ENCODE results near the gene CCDC171. TPM values are rescaled to one million over a fixed set of nuclear protein-coding genes. Genes with fewer than 3 reads are reported as not detected.
A peak's percentile ranks its signal among the peaks of the same experiment; 100 is the strongest.

The CCDC171 gene
- total RNA-seq, 1 donor from 2014 or later = 3.3 TPM

DNA sequence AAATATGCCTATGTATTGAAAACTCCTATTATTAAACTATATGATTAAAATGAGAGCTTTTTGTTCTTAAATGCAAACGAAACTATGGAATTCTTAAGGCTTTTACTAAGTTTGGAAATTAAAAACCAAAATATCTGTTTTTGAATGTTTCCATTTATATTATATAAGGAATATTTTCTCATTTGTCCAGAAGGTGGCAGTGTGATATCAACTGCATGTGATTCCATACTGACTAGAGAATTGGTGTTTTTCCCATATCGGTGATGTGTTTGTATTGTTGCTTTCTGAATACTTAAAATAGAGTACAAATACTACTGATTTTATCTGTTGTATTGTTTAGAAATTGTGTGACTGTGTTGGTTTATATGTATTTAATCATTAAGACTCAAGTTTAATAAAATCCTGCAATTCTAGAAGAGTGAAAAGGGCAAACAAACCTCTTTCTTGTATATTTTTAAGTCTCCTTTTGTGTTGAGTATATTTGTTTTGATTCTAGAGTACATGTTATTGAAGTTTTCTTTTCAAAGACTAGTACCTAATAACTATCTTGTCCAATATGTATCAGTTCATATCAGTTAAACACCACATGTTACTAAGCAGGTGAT, 320.8 kb downstream of the CCDC171 start:
- no peak overlapping the region for H3K4me3 ChIP-seq (ENCODE audit: low read depth, low read length)
- H3K36me3 ChIP-seq (ENCODE audit: control insufficient read depth, insufficient read depth, low read length) = no peaks in the 10 kb centered on the region
- DNase-seq (ENCODE audit: low read depth) = peak; percentile 16
- TF ChIP-seq, protein P1, sequence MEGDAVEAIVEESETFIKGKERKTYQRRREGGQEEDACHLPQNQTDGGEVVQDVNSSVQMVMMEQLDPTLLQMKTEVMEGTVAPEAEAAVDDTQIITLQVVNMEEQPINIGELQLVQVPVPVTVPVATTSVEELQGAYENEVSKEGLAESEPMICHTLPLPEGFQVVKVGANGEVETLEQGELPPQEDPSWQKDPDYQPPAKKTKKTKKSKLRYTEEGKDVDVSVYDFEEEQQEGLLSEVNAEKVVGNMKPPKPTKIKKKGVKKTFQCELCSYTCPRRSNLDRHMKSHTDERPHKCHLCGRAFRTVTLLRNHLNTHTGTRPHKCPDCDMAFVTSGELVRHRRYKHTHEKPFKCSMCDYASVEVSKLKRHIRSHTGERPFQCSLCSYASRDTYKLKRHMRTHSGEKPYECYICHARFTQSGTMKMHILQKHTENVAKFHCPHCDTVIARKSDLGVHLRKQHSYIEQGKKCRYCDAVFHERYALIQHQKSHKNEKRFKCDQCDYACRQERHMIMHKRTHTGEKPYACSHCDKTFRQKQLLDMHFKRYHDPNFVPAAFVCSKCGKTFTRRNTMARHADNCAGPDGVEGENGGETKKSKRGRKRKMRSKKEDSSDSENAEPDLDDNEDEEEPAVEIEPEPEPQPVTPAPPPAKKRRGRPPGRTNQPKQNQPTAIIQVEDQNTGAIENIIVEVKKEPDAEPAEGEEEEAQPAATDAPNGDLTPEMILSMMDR (IDR thresholded peaks at IDR 0.05; ENCODE audit: insufficient read depth, low read length, poor library complexity, severe bottlenecking) = peak; percentile 43
- H3K27me3 ChIP-seq (ENCODE audit: control insufficient read depth, insufficient read depth, low read length) = no peaks in the 10 kb centered on the region

DNA sequence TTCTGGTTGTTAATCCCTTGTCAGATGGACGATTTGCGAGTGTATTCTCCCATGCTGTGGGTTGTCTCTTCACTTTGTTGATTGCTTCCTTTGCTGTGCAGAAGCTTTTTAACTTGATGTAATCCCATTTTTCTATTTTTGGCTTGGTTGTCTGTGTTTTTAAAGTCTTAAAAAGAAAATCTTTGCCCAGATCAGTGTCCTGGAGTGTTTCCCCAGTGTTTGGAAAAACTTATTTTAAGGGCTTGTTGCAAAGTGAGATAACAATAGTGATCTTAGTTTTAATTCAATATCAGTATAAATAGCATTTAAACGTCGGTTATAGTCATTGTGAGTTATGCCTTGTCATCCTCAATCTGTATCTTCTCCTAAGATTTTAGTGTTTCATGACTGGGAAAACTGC, 329.5 kb downstream of the CCDC171 start:
- Histone ChIP-seq H3K27me3 (ENCODE audit: control insufficient read depth, insufficient read depth, low read length) (no peaks in the 10 kb centered on the region), H3K4me3 (ENCODE audit: low read depth, low read length) (no peak overlapping the region), H3K36me3 (ENCODE audit: control insufficient read depth, insufficient read depth, low read length) (no peaks in the 10 kb centered on the region)
- TF ChIP-seq, protein P1 (IDR thresholded peaks at IDR 0.05; ENCODE audit: insufficient read depth, low read length, poor library complexity, severe bottlenecking) = no peak
- no peak for DNase-seq (ENCODE audit: low read depth)

DNA sequence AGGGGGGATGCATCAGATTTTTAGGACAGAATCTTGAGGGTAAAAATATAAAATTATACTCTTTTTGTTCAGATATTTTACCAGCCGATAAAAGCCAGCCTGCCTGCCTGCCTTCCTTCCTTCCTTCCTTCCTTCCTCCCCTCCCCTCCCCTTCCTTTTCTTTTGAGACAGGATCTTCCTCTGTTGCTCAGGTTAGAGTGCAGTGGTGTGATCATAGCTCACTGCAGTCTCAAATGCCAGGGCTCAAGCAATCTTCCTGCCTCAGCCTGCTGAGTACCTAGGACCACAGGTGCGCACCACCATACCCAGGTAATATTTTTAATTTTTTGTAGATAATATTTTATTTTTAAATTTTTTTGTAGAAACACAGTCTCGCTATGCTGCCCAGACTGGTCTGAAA, 330.0 kb downstream of the CCDC171 start:
- no peaks in the 10 kb centered on the region for H3K27me3 ChIP-seq (ENCODE audit: control insufficient read depth, insufficient read depth, low read length)
- TF ChIP-seq, protein P1 (IDR thresholded peaks at IDR 0.05; ENCODE audit: insufficient read depth, low read length, poor library complexity, severe bottlenecking) = no peak
- H3K4me3 ChIP-seq (ENCODE audit: low read depth, low read length) = no peak overlapping the region
- no peaks in the 10 kb centered on the region for H3K36me3 ChIP-seq (ENCODE audit: control insufficient read depth, insufficient read depth, low read length)
- DNase-seq (ENCODE audit: low read depth) = no peak

DNA sequence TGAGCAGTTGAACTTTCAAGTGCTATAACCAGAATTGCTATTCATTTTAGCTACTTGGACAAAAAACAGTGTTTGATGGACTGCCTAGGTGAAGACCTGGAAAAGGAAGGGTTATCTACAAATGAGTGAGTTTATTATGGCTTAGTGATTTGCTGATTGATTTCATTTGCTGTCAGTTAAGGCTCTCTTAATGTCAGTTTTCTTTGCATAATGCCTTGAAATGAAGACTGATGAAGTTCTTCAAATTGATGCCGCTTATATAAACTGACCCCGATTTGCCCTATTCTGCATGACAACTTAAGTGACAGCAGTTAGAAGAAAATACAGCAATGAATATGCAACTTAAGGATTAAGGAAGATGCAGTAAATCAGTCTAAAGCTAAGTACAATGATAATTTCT, 332.6 kb downstream of the CCDC171 start:
- TF ChIP-seq, protein P1 (IDR thresholded peaks at IDR 0.05; ENCODE audit: insufficient read depth, low read length, poor library complexity, severe bottlenecking) = no peak

DNA sequence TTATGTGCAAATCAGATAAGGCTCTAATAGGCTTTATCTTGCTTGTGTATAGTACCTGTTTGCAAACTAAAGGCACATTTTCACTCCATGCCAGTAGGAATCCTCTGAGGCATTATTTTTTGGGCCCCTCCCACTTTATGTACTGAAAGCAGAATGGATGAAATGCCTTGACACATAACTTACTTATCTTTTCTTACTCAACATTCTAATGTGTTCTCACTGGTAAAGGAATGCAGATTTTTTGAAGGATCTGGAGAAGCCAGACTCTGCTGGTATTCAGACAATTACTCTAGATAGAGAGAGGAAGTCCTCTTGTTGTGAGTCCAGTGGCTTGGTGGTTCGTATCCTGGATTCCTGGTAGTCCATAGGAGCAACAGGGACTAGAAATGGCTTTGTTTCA, 336.7 kb downstream of the CCDC171 start:
- DNase-seq (ENCODE audit: low read depth) = no peak
- TF ChIP-seq, protein P1 (IDR thresholded peaks at IDR 0.05; ENCODE audit: insufficient read depth, low read length, poor library complexity, severe bottlenecking) = no peak

More for the DNA sequence above, 332.6 kb downstream of the CCDC171 start:
- no peak for DNase-seq (ENCODE audit: low read depth)
- Histone ChIP-seq H3K4me3 (ENCODE audit: low read depth, low read length) (no peak overlapping the region), H3K36me3 (ENCODE audit: control insufficient read depth, insufficient read depth, low read length) (no peaks in the 10 kb centered on the region), H3K27me3 (ENCODE audit: control insufficient read depth, insufficient read depth, low read length) (no peaks in the 10 kb centered on the region)

DNA sequence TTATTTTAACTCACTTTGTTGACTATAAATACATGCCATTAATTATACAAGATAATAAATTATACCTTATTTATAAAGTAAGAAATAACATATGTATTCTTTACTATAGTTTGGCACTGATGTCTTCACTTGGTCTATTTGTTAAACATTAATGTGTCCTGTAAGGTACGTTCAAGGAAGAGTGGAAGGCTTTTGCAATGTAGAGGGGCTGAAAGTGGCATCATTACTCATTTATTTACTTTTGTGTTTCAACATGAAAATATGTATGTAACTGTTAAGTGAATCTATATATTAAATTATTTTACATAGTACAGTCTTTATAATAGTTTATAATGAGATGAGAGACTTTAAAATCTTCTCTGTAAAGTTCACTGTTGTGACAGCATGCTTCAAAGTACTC, 348.7 kb downstream of the CCDC171 start:
- DNase-seq (ENCODE audit: low read depth) = no peak
- H3K27me3 ChIP-seq (ENCODE audit: control insufficient read depth, insufficient read depth, low read length) = no peaks in the 10 kb centered on the region
- H3K4me3 ChIP-seq (ENCODE audit: low read depth, low read length) = no peak overlapping the region
- TF ChIP-seq, protein P1 (IDR thresholded peaks at IDR 0.05; ENCODE audit: insufficient read depth, low read length, poor library complexity, severe bottlenecking) = no peak
- no peaks in the 10 kb centered on the region for H3K36me3 ChIP-seq (ENCODE audit: control insufficient read depth, insufficient read depth, low read length)

More for the DNA sequence above, 336.7 kb downstream of the CCDC171 start:
- Histone ChIP-seq H3K27me3 (ENCODE audit: control insufficient read depth, insufficient read depth, low read length) (no peaks in the 10 kb centered on the region), H3K36me3 (ENCODE audit: control insufficient read depth, insufficient read depth, low read length) (no peaks in the 10 kb centered on the region), H3K4me3 (ENCODE audit: low read depth, low read length) (no peak overlapping the region)
